WTC11 (cell line): ENCODE measurements around the gene NME8. TPM values are rescaled to one million over a fixed set of nuclear protein-coding genes. Genes with fewer than 3 reads are reported as not detected.

ENCODE experiments used
- CBFB ChIP-seq: sonication (generic); formaldehyde crosslinking; IDR thresholded peaks from 2 replicates; pipeline ENCODE4 v1.8.1; 2022; ENCODE audit warnings: mild to moderate bottlenecking, low read depth, missing genetic modification reagents
- CDX4 ChIP-seq: fragments of 250-450 bp; sonication (Bioruptor Pico); IDR thresholded peaks from 2 replicates; pipeline ENCODE4 v1.9.0; 2021; ENCODE audit warnings: moderate library complexity, mild to moderate bottlenecking, inconsistent platforms, borderline replicate concordance
- CREB1 ChIP-seq: sonication (generic); formaldehyde crosslinking; IDR thresholded peaks from 2 replicates; pipeline ENCODE4 v1.8.0; 2023; ENCODE audit warnings: mild to moderate bottlenecking, missing genetic modification reagents
- CREM ChIP-seq: sonication (generic); formaldehyde crosslinking; IDR thresholded peaks from 2 replicates; pipeline ENCODE4 v1.8.1; 2022; ENCODE audit warnings: mild to moderate bottlenecking, missing genetic modification reagents, moderate library complexity
- ESRRA ChIP-seq: sonication (generic); formaldehyde crosslinking; IDR thresholded peaks from 2 replicates; pipeline ENCODE4 v1.8.1; 2022; ENCODE audit warnings: mild to moderate bottlenecking, missing genetic modification reagents, borderline replicate concordance
- ETV6 ChIP-seq: sonication (generic); formaldehyde crosslinking; IDR thresholded peaks from 2 replicates; pipeline ENCODE4 v1.8.1; 2022; ENCODE audit warnings: mild to moderate bottlenecking, missing genetic modification reagents
- FOXK1 ChIP-seq: sonication (generic); formaldehyde crosslinking; IDR thresholded peaks from 2 replicates; pipeline ENCODE4 v1.8.0; 2022; ENCODE audit warnings: mild to moderate bottlenecking, moderate library complexity, missing genetic modification reagents
- IRF2 ChIP-seq: sonication (generic); formaldehyde crosslinking; IDR thresholded peaks from 2 replicates; pipeline ENCODE4 v1.8.0; 2022; ENCODE audit warnings: low read depth, missing genetic modification reagents, borderline replicate concordance
- JAZF1 ChIP-seq: fragments of 250-450 bp; sonication (Bioruptor Pico); IDR thresholded peaks from 2 replicates; pipeline ENCODE4 v1.9.0; 2021; ENCODE audit warnings: moderate library complexity, mild to moderate bottlenecking, inconsistent platforms
- NFATC4 ChIP-seq: fragments of 250-450 bp; sonication (Bioruptor Pico); IDR thresholded peaks from 2 replicates; pipeline ENCODE4 v1.9.0; 2021; ENCODE audit warnings: mild to moderate bottlenecking
- NFYB ChIP-seq: sonication (generic); formaldehyde crosslinking; conservative IDR thresholded peaks from 2 replicates; pipeline ENCODE4 v1.8.0; 2022; ENCODE audit warnings: low read depth, missing genetic modification reagents
- OVOL2 ChIP-seq: fragments of 250-450 bp; sonication (Bioruptor Pico); IDR thresholded peaks from 2 replicates; pipeline ENCODE4 v1.9.0; 2021; ENCODE audit warnings: mild to moderate bottlenecking, borderline replicate concordance
- RORB ChIP-seq: fragments of 250-450 bp; sonication (Bioruptor Pico); IDR thresholded peaks from 2 replicates; pipeline ENCODE4 v1.9.0; 2021; ENCODE audit warnings: mild to moderate bottlenecking
- SMAD3 ChIP-seq: sonication (generic); formaldehyde crosslinking; IDR thresholded peaks from 2 replicates; pipeline ENCODE4 v1.8.0; 2022; ENCODE audit warnings: missing genetic modification reagents, mild to moderate bottlenecking, borderline replicate concordance
- TCF7 ChIP-seq: sonication (generic); formaldehyde crosslinking; IDR thresholded peaks from 2 replicates; pipeline ENCODE4 v1.8.0; 2022; ENCODE audit warnings: mild to moderate bottlenecking, low read depth, missing genetic modification reagents, moderate library complexity
- TEAD1 ChIP-seq: sonication (generic); formaldehyde crosslinking; IDR thresholded peaks from 2 replicates; pipeline ENCODE4 v1.8.0; 2022; ENCODE audit warnings: mild to moderate bottlenecking, missing genetic modification reagents
- TP53 ChIP-seq: sonication (generic); formaldehyde crosslinking; IDR thresholded peaks from 2 replicates; pipeline ENCODE4 v1.8.1; 2023; ENCODE audit warnings: mild to moderate bottlenecking, missing genetic modification reagents
- USF2 ChIP-seq: sonication (generic); formaldehyde crosslinking; IDR thresholded peaks from 2 replicates; pipeline ENCODE4 v1.8.1; 2023; ENCODE audit warnings: mild to moderate bottlenecking, missing genetic modification reagents, moderate library complexity
- ZNF219 ChIP-seq: sonication (generic); formaldehyde crosslinking; IDR thresholded peaks from 2 replicates; pipeline ENCODE4 v1.8.0; 2023; ENCODE audit warnings: missing genetic modification reagents, mild to moderate bottlenecking, borderline replicate concordance
- ZNF671 ChIP-seq: fragments of 250-450 bp; sonication (Bioruptor Pico); IDR thresholded peaks from 2 replicates; pipeline ENCODE4 v1.8.0; 2021; ENCODE audit warnings: mild to moderate bottlenecking
- total RNA-seq: library from RNA; stranded (reverse); gene quantifications from 3 replicates; pipeline ENCODE4 v1.2.3, GENCODE V29; 2021
- TF ChIP-seq, protein P1 (sequence below): sonication (generic); formaldehyde crosslinking; conservative IDR thresholded peaks from 2 replicates; pipeline ENCODE4 v1.8.1; 2023; ENCODE audit warnings: mild to moderate bottlenecking, low read depth, missing genetic modification reagents, moderate library complexity
- TF ChIP-seq, protein P2 (sequence below): sonication (generic); formaldehyde crosslinking; IDR thresholded peaks from 2 replicates; pipeline ENCODE4 v1.8.1; 2022; ENCODE audit warnings: missing genetic modification reagents, borderline replicate concordance
- TF ChIP-seq, protein P3 (sequence below): sonication (generic); formaldehyde crosslinking; IDR thresholded peaks from 2 replicates; pipeline ENCODE4 v1.8.0; 2022; ENCODE audit warnings: missing genetic modification reagents
- TF ChIP-seq, protein P4 (sequence below): sonication (generic); formaldehyde crosslinking; IDR thresholded peaks from 2 replicates; pipeline ENCODE4 v1.8.1; 2023; ENCODE audit warnings: mild to moderate bottlenecking, missing genetic modification reagents

Gene NME8
- total RNA-seq, 1 experiment from 2014 or later: 1.0 TPM

- TF ChIP-seq JAZF1 (no peak), ETV6 (CRISPR knock-in tag) (peak; percentile 76; the same call in 1 of the 2 replicates), TP53 (peak; percentile 94), RORB (CRISPR knock-in tag) (no peak), ESRRA (CRISPR knock-in tag) (peak; percentile 88; the same call in 1 of the 2 replicates), CBFB (CRISPR knock-in tag) (no peak; the same call in 1 of the 2 replicates), SMAD3 (CRISPR knock-in tag) (peak; percentile 95), USF2 (no peak), NFATC4 (CRISPR knock-in tag) (no peak), NFYB (CRISPR knock-in tag) (peak; percentile 38; the same call in 1 of the 2 replicates), TCF7 (peak; percentile 98; the same call in 1 of the 2 replicates), CREM (CRISPR knock-in tag) (0 out of 2 replicates have a peak, but pooled peaks have one; percentile 50), ZNF671 (CRISPR knock-in tag) (no peak), TEAD1 (CRISPR knock-in tag) (peak; percentile 92), IRF2 (CRISPR knock-in tag) (peak; percentile 57; the same call in 1 of the 2 replicates), CREB1 (CRISPR knock-in tag) (peak; percentile 75; the same call in 1 of the 2 replicates), ZNF219 (peak; percentile 94; the same call in 1 of the 2 replicates), CDX4 (CRISPR knock-in tag) (no peak), OVOL2 (CRISPR knock-in tag) (no peak), FOXK1 (CRISPR knock-in tag) (peak; percentile 85)
- TF ChIP-seq, protein P1, sequence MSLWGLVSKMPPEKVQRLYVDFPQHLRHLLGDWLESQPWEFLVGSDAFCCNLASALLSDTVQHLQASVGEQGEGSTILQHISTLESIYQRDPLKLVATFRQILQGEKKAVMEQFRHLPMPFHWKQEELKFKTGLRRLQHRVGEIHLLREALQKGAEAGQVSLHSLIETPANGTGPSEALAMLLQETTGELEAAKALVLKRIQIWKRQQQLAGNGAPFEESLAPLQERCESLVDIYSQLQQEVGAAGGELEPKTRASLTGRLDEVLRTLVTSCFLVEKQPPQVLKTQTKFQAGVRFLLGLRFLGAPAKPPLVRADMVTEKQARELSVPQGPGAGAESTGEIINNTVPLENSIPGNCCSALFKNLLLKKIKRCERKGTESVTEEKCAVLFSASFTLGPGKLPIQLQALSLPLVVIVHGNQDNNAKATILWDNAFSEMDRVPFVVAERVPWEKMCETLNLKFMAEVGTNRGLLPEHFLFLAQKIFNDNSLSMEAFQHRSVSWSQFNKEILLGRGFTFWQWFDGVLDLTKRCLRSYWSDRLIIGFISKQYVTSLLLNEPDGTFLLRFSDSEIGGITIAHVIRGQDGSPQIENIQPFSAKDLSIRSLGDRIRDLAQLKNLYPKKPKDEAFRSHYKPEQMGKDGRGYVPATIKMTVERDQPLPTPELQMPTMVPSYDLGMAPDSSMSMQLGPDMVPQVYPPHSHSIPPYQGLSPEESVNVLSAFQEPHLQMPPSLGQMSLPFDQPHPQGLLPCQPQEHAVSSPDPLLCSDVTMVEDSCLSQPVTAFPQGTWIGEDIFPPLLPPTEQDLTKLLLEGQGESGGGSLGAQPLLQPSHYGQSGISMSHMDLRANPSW (CRISPR knock-in tag): no peak
- TF ChIP-seq, protein P2, sequence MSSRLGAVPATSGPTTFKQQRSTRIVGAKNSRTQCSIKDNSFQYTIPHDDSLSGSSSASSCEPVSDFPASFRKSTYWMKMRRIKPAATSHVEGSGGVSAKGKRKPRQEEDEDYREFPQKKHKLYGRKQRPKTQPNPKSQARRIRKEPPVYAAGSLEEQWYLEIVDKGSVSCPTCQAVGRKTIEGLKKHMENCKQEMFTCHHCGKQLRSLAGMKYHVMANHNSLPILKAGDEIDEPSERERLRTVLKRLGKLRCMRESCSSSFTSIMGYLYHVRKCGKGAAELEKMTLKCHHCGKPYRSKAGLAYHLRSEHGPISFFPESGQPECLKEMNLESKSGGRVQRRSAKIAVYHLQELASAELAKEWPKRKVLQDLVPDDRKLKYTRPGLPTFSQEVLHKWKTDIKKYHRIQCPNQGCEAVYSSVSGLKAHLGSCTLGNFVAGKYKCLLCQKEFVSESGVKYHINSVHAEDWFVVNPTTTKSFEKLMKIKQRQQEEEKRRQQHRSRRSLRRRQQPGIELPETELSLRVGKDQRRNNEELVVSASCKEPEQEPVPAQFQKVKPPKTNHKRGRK (CRISPR knock-in tag): 0 out of 2 replicates have a peak, but pooled peaks have one; percentile 23
- TF ChIP-seq, protein P3, sequence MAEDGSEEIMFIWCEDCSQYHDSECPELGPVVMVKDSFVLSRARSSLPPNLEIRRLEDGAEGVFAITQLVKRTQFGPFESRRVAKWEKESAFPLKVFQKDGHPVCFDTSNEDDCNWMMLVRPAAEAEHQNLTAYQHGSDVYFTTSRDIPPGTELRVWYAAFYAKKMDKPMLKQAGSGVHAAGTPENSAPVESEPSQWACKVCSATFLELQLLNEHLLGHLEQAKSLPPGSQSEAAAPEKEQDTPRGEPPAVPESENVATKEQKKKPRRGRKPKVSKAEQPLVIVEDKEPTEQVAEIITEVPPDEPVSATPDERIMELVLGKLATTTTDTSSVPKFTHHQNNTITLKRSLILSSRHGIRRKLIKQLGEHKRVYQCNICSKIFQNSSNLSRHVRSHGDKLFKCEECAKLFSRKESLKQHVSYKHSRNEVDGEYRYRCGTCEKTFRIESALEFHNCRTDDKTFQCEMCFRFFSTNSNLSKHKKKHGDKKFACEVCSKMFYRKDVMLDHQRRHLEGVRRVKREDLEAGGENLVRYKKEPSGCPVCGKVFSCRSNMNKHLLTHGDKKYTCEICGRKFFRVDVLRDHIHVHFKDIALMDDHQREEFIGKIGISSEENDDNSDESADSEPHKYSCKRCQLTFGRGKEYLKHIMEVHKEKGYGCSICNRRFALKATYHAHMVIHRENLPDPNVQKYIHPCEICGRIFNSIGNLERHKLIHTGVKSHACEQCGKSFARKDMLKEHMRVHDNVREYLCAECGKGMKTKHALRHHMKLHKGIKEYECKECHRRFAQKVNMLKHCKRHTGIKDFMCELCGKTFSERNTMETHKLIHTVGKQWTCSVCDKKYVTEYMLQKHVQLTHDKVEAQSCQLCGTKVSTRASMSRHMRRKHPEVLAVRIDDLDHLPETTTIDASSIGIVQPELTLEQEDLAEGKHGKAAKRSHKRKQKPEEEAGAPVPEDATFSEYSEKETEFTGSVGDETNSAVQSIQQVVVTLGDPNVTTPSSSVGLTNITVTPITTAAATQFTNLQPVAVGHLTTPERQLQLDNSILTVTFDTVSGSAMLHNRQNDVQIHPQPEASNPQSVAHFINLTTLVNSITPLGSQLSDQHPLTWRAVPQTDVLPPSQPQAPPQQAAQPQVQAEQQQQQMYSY (CRISPR knock-in tag): peak; percentile 79
- TF ChIP-seq, protein P4, sequence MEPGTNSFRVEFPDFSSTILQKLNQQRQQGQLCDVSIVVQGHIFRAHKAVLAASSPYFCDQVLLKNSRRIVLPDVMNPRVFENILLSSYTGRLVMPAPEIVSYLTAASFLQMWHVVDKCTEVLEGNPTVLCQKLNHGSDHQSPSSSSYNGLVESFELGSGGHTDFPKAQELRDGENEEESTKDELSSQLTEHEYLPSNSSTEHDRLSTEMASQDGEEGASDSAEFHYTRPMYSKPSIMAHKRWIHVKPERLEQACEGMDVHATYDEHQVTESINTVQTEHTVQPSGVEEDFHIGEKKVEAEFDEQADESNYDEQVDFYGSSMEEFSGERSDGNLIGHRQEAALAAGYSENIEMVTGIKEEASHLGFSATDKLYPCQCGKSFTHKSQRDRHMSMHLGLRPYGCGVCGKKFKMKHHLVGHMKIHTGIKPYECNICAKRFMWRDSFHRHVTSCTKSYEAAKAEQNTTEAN (CRISPR knock-in tag): peak; percentile 94
Measured at GRCh38 chr7:37916017-37916672, 67.7 kb downstream of the NME8 start (continued).
